Fibroblast of villous mesenchyme (primary cell): ENCODE results near the gene WDR91. TPM values are rescaled to one million over a fixed set of nuclear protein-coding genes. Genes with fewer than 3 reads are reported as not detected.
"Not testable (repeated sequence)": the region's sequence is repeated elsewhere in the genome, so short reads cannot be mapped to it uniquely, and the experiment has no call there.

Experiments used
- DNase-seq: peaks from one replicate; pipeline ENCODE4 v3.0.0-alpha.2; 2010; ENCODE audit warnings: low read depth
- H3K4me3 ChIP-seq: 2 replicates; pipeline ENCODE4 v1.5.1; 2011; ENCODE audit warnings: low read depth, mild to moderate bottlenecking, low read length
- CTCF ChIP-seq: IDR thresholded peaks from 2 replicates; pipeline ENCODE4 v1.5.1; 2012; ENCODE audit warnings: low read depth, mild to moderate bottlenecking, low read length; ENCODE audit not compliant: insufficient read depth
- total RNA-seq: library from RNA; depleted of rRNA; stranded (reverse); fragments of >200 nt; gene quantifications from 2 replicates; pipeline ENCODE4 v1.2.3, GENCODE V29; 2012

The WDR91 gene
- total RNA-seq, 1 donor, result 4.3 TPM

- TF ChIP-seq CTCF, result no peak
- no peak for DNase-seq
- H3K4me3 ChIP-seq, result no peak overlapping the region
These were observed 31.2 kb downstream of the WDR91 start for GRCh38 chr7:135180122-135180521.

- no peak for TF ChIP-seq CTCF
- no peak for DNase-seq
- H3K4me3 ChIP-seq, result no peak overlapping the region
These were observed 31.9 kb downstream of the WDR91 start for GRCh38 chr7:135179321-135179925.

- no peak for DNase-seq
- no peak for TF ChIP-seq CTCF
- no peak overlapping the region for H3K4me3 ChIP-seq
These were observed 33.0 kb downstream of the WDR91 start for GRCh38 chr7:135178364-135178763.

GRCh38 chr7:135177028-135177696 is 34.2 kb downstream of the WDR91 start:
- H3K4me3 ChIP-seq, result no peak overlapping the region
- no peak for TF ChIP-seq CTCF
- DNase-seq, result no peak

GRCh38 chr7:135175931-135176330 is 35.4 kb downstream of the WDR91 start:
- no peak overlapping the region for H3K4me3 ChIP-seq
- DNase-seq, result no peak
- no peak for TF ChIP-seq CTCF

GRCh38 chr7:135174941-135175340 is 36.4 kb downstream of the WDR91 start:
- no peak overlapping the region for H3K4me3 ChIP-seq
- no peak for TF ChIP-seq CTCF
- DNase-seq, result no peak

GRCh38 chr7:135173916-135174315 is 37.4 kb downstream of the WDR91 start:
- DNase-seq, H3K4me3 ChIP-seq: not testable (repeated sequence)

- peak; percentile 35 for DNase-seq
- not testable (repeated sequence) for H3K4me3 ChIP-seq
These were observed 39.6 kb downstream of the WDR91 start for GRCh38 chr7:135171581-135172291.

GRCh38 chr7:135170998-135171481 is 40.3 kb downstream of the WDR91 start:
- H3K4me3 ChIP-seq, result peak overlapping the region; percentile 80
- not testable (repeated sequence) for DNase-seq
